Mesendoderm (in vitro differentiated cells): ENCODE data around the gene GPATCH8.
A peak's percentile ranks its signal among the peaks of the same experiment; 100 is the strongest.
"Not testable (repeated sequence)": the region's sequence is repeated elsewhere in the genome, so short reads cannot be mapped to it uniquely, and the experiment has no call there.

Experiments used
- DNase-seq: peaks from one replicate; pipeline ENCODE4 v3.0.0; 2013
- H2AK5ac ChIP-seq: 2 replicates; pipeline ENCODE4 v1.6.1; 2013; ENCODE audit warnings: low read length, inconsistent platforms
- H2BK120ac ChIP-seq: 2 replicates; pipeline ENCODE4 v1.6.1; 2013; ENCODE audit warnings: low read depth, mild to moderate bottlenecking, low read length, moderate library complexity, mixed read lengths
- H2BK15ac ChIP-seq: replicated peaks from 2 replicates; pipeline ENCODE4 v1.6.1; 2013; ENCODE audit warnings: low read depth, mild to moderate bottlenecking, moderate library complexity
- H2BK5ac ChIP-seq: 2 replicates; pipeline ENCODE4 v1.6.1; 2013; ENCODE audit warnings: low read length, inconsistent platforms
- H3K18ac ChIP-seq: 2 replicates; pipeline ENCODE4 v1.6.1; 2013; ENCODE audit warnings: mild to moderate bottlenecking, low read length, mixed read lengths
- H3K23ac ChIP-seq: one replicate; pipeline ENCODE4 v1.6.1; 2013; ENCODE audit warnings: low read length
- H3K27ac ChIP-seq: 2 replicates; pipeline ENCODE4 v1.5.1; 2013; ENCODE audit warnings: low read depth, mild to moderate bottlenecking, inconsistent platforms, low read length, moderate library complexity
- H3K27me3 ChIP-seq: 2 replicates; pipeline ENCODE4 v1.6.1; 2013; ENCODE audit warnings: low read length, control low read depth, mild to moderate bottlenecking, inconsistent platforms; ENCODE audit not compliant: insufficient read depth, poor library complexity
- H3K36me3 ChIP-seq: 2 replicates; pipeline ENCODE4 v1.6.1; 2013; ENCODE audit warnings: low read length, inconsistent platforms; ENCODE audit not compliant: control insufficient read depth, insufficient read depth
- H3K4ac ChIP-seq: one replicate; pipeline ENCODE4 v1.6.1; 2013; ENCODE audit warnings: low read depth, mild to moderate bottlenecking, low read length, moderate library complexity
- H3K4me1 ChIP-seq: 2 replicates; pipeline ENCODE4 v1.6.1; 2013; ENCODE audit warnings: low read depth, low read length, inconsistent platforms; ENCODE audit not compliant: control insufficient read depth
- H3K4me2 ChIP-seq: 2 replicates; pipeline ENCODE4 v1.6.1; 2013; ENCODE audit warnings: low read length
- H3K4me3 ChIP-seq: 2 replicates; pipeline ENCODE4 v1.5.1; 2013; ENCODE audit warnings: mild to moderate bottlenecking, low read length
- H3K56ac ChIP-seq: one replicate; pipeline ENCODE4 v1.6.1; 2013; ENCODE audit warnings: low read length
- H3K79me1 ChIP-seq: 2 replicates; pipeline ENCODE4 v1.6.1; 2013; ENCODE audit warnings: low read length, inconsistent platforms
- H3K79me2 ChIP-seq: 2 replicates; pipeline ENCODE4 v1.6.1; 2013; ENCODE audit warnings: mild to moderate bottlenecking, low read length; ENCODE audit not compliant: control insufficient read depth, insufficient read depth
- H3K9ac ChIP-seq: 2 replicates; pipeline ENCODE4 v1.6.1; 2013; ENCODE audit warnings: low read length, inconsistent platforms
- H4K5ac ChIP-seq: one replicate; pipeline ENCODE4 v1.6.1; 2013; ENCODE audit warnings: low read length
- H4K8ac ChIP-seq: one replicate; pipeline ENCODE4 v1.6.1; 2013; ENCODE audit warnings: low read depth, mild to moderate bottlenecking, control low read depth, low read length, moderate library complexity
- WGBS: extraction: QIAGEN DNeasy Blood & Tissue Kit; methylation state at CpG from one replicate; pipeline ENCODE4 v1.1.7; 2013; ENCODE audit warnings: low lambda C conversion rate, missing lambda C conversion rate; ENCODE audit not compliant: insufficient coverage; ENCODE audit errors: extremely low coverage; 5-methylcytosine and 5-hydroxymethylcytosine counted together

The GPATCH8 gene

GRCh38 chr17:44539673-44540072, 36.5 kb upstream of the GPATCH8 start:
- H3K4me1 ChIP-seq: peaks cover 31% of the 10 kb centered on the region
- DNase-seq: peak; percentile 96
- no peak overlapping the region for H3K4me3 ChIP-seq
- H3K27ac ChIP-seq: peak overlapping the region; percentile 25
- no peaks in the 10 kb centered on the region for H3K79me2 ChIP-seq
- no peak overlapping the region for H4K8ac ChIP-seq
- H3K9ac ChIP-seq: no peak overlapping the region
- peaks cover 5% of the 10 kb centered on the region for H3K27me3 ChIP-seq
- H2BK120ac ChIP-seq: no peak overlapping the region
- H3K18ac ChIP-seq: peak overlapping the region; percentile 81
- WGBS: no CpG with 5 or more reads among the region's 15 CpGs
- no peak overlapping the region for H4K5ac ChIP-seq
- H3K79me1 ChIP-seq: no peaks in the 10 kb centered on the region
- no peaks in the 10 kb centered on the region for H3K36me3 ChIP-seq
- no peak overlapping the region for H2BK15ac ChIP-seq
- peak overlapping the region; percentile 10 for H3K4me2 ChIP-seq
- H3K56ac ChIP-seq: peak overlapping the region; percentile 56
- peak overlapping the region; percentile 22 for H3K4ac ChIP-seq
- H3K23ac ChIP-seq: no peak overlapping the region
- no peak overlapping the region for H2AK5ac ChIP-seq
- no peak overlapping the region for H2BK5ac ChIP-seq

- not testable (repeated sequence) for H2BK5ac ChIP-seq, H3K23ac ChIP-seq, DNase-seq, H3K27ac ChIP-seq, H3K36me3 ChIP-seq, H2AK5ac ChIP-seq, H3K4me3 ChIP-seq, H4K8ac ChIP-seq, H3K18ac ChIP-seq, H3K4ac ChIP-seq, H3K4me2 ChIP-seq, H3K56ac ChIP-seq, H2BK15ac ChIP-seq, H3K9ac ChIP-seq, H2BK120ac ChIP-seq, H3K27me3 ChIP-seq, H4K5ac ChIP-seq, H3K79me2 ChIP-seq, H3K79me1 ChIP-seq
- no CpG with 5 or more reads among the region's 3 CpGs for WGBS
- peaks cover 23% of the 10 kb centered on the region for H3K4me1 ChIP-seq
Observed at GRCh38 chr17:44537922-44538321, 34.7 kb upstream of the GPATCH8 start.

GRCh38 chr17:44536090-44536953, 33.1 kb upstream of the GPATCH8 start:
- peaks cover 4% of the 10 kb centered on the region for H3K27me3 ChIP-seq
- peak overlapping the region; percentile 44 for H3K9ac ChIP-seq
- peak overlapping the region; percentile 46 for H3K4ac ChIP-seq
- no peaks in the 10 kb centered on the region for H3K79me2 ChIP-seq
- H2BK120ac ChIP-seq: peak overlapping the region; percentile 1
- peak overlapping the region; percentile 19 for H3K18ac ChIP-seq
- no peaks in the 10 kb centered on the region for H3K79me1 ChIP-seq
- H3K4me1 ChIP-seq: peaks cover 13% of the 10 kb centered on the region
- WGBS: no CpG with 5 or more reads among the region's 12 CpGs
- H3K36me3 ChIP-seq: no peaks in the 10 kb centered on the region
- H3K4me2 ChIP-seq: no peak overlapping the region
- no peak overlapping the region for H3K4me3 ChIP-seq
- H4K8ac ChIP-seq: no peak overlapping the region
- H2BK5ac ChIP-seq: peak overlapping the region; percentile 43
- H3K23ac ChIP-seq: no peak overlapping the region
- peak overlapping the region; percentile 31 for H3K27ac ChIP-seq
- H3K56ac ChIP-seq: peak overlapping the region; percentile 80
- H4K5ac ChIP-seq: no peak overlapping the region
- peak; percentile 59 for DNase-seq
- peak overlapping the region; percentile 41 for H2AK5ac ChIP-seq
- no peak overlapping the region for H2BK15ac ChIP-seq

- H3K79me1 ChIP-seq: no peaks in the 10 kb centered on the region
- no peak overlapping the region for H3K18ac ChIP-seq
- no peak overlapping the region for H2BK120ac ChIP-seq
- no peak overlapping the region for H2AK5ac ChIP-seq
- no peak overlapping the region for H2BK5ac ChIP-seq
- no CpG with 5 or more reads among the region's 21 CpGs for WGBS
- H4K5ac ChIP-seq: no peak overlapping the region
- peak overlapping the region; percentile 36 for H3K56ac ChIP-seq
- H3K9ac ChIP-seq: peak overlapping the region; percentile 11
- H3K27ac ChIP-seq: no peak overlapping the region
- no peak overlapping the region for H3K4ac ChIP-seq
- H2BK15ac ChIP-seq: no peak overlapping the region
- no peaks in the 10 kb centered on the region for H3K36me3 ChIP-seq
- no peak overlapping the region for H3K23ac ChIP-seq
- H3K27me3 ChIP-seq: no peaks in the 10 kb centered on the region
- peaks cover 8% of the 10 kb centered on the region for H3K4me1 ChIP-seq
- no peak overlapping the region for H3K4me2 ChIP-seq
- peak; percentile 94 for DNase-seq
- H3K4me3 ChIP-seq: no peak overlapping the region
- no peaks in the 10 kb centered on the region for H3K79me2 ChIP-seq
- H4K8ac ChIP-seq: no peak overlapping the region
Observed at GRCh38 chr17:44533533-44534246, 30.5 kb upstream of the GPATCH8 start.

- WGBS: no CpG with 5 or more reads among the region's 7 CpGs
- no peak overlapping the region for H4K8ac ChIP-seq
- no peak overlapping the region for H3K4me3 ChIP-seq
- DNase-seq: no peak
- no peak overlapping the region for H3K56ac ChIP-seq
- H3K4me1 ChIP-seq: no peaks in the 10 kb centered on the region
- no peak overlapping the region for H3K4me2 ChIP-seq
- H3K18ac ChIP-seq: no peak overlapping the region
- no peaks in the 10 kb centered on the region for H3K36me3 ChIP-seq
- H3K9ac ChIP-seq: no peak overlapping the region
- H3K4ac ChIP-seq: no peak overlapping the region
- no peaks in the 10 kb centered on the region for H3K27me3 ChIP-seq
- no peaks in the 10 kb centered on the region for H3K79me2 ChIP-seq
- H3K79me1 ChIP-seq: no peaks in the 10 kb centered on the region
- H3K27ac ChIP-seq: no peak overlapping the region
- no peak overlapping the region for H2BK120ac ChIP-seq
- no peak overlapping the region for H2BK15ac ChIP-seq
- H2AK5ac ChIP-seq: no peak overlapping the region
- no peak overlapping the region for H3K23ac ChIP-seq
- H2BK5ac ChIP-seq: no peak overlapping the region
- H4K5ac ChIP-seq: no peak overlapping the region
Observed at GRCh38 chr17:44530896-44531418, 27.8 kb upstream of the GPATCH8 start.
